HFF-Myc (cell line): ENCODE data around the gene ADGRD1.
"Not testable (repeated sequence)": the region's sequence is repeated elsewhere in the genome, so short reads cannot be mapped to it uniquely, and the experiment has no call there.

ENCODE experiments used
- DNase-seq: peaks from one replicate; pipeline ENCODE4 v3.0.0-alpha.2; 2011; ENCODE audit warnings: low read depth; ENCODE audit errors: extremely low read depth
- H3K4me3 ChIP-seq: replicated peaks from 2 replicates; pipeline ENCODE4 v1.5.1; 2011; ENCODE audit warnings: low read depth, mild to moderate bottlenecking, control low read depth, low read length
- TF ChIP-seq, protein P1 (sequence below): IDR thresholded peaks from 2 replicates; pipeline ENCODE4 v1.5.1; 2012; ENCODE audit warnings: mild to moderate bottlenecking, low read depth, low read length, control low read depth; ENCODE audit errors: missing control alignments

ADGRD1 gene

GRCh38 chr12:131118371-131118770 lies 164.7 kb downstream of the ADGRD1 start:
- TF ChIP-seq, protein P1, sequence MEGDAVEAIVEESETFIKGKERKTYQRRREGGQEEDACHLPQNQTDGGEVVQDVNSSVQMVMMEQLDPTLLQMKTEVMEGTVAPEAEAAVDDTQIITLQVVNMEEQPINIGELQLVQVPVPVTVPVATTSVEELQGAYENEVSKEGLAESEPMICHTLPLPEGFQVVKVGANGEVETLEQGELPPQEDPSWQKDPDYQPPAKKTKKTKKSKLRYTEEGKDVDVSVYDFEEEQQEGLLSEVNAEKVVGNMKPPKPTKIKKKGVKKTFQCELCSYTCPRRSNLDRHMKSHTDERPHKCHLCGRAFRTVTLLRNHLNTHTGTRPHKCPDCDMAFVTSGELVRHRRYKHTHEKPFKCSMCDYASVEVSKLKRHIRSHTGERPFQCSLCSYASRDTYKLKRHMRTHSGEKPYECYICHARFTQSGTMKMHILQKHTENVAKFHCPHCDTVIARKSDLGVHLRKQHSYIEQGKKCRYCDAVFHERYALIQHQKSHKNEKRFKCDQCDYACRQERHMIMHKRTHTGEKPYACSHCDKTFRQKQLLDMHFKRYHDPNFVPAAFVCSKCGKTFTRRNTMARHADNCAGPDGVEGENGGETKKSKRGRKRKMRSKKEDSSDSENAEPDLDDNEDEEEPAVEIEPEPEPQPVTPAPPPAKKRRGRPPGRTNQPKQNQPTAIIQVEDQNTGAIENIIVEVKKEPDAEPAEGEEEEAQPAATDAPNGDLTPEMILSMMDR, result no peak
- no peak overlapping the region for H3K4me3 ChIP-seq
- no peak for DNase-seq

GRCh38 chr12:131119345-131119744 lies 165.6 kb downstream of the ADGRD1 start:
- not testable (repeated sequence) for H3K4me3 ChIP-seq, DNase-seq

- no peak for DNase-seq
- TF ChIP-seq, protein P1, result no peak
- no peak overlapping the region for H3K4me3 ChIP-seq
Observed at GRCh38 chr12:131119936-131120335, 166.2 kb downstream of the ADGRD1 start.

DNA sequence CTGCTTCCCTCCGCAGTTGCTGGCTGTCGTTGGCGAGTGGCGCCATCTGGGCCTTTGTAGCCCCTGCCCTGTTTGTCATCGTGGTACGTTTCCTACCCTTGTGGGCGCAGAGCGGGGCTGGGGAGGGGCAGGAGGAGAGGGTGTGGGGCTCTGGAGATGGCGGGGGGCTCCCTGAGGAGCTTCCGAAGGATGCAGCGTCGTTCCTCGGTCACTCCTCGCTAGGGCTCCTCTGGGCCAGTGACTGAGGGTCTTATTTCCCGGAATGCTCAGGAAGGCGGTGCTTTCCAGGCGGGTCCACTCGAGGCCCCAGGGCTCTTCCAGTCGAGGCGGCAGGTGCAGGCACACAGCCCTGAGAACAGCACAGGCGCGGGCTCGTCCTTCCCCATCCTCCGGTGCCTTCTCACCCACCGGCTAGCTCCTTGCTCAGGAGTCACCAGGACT lies 167.1 kb downstream of the ADGRD1 start:
- DNase-seq, result no peak
- TF ChIP-seq, protein P1, result no peak
- no peak overlapping the region for H3K4me3 ChIP-seq

DNA sequence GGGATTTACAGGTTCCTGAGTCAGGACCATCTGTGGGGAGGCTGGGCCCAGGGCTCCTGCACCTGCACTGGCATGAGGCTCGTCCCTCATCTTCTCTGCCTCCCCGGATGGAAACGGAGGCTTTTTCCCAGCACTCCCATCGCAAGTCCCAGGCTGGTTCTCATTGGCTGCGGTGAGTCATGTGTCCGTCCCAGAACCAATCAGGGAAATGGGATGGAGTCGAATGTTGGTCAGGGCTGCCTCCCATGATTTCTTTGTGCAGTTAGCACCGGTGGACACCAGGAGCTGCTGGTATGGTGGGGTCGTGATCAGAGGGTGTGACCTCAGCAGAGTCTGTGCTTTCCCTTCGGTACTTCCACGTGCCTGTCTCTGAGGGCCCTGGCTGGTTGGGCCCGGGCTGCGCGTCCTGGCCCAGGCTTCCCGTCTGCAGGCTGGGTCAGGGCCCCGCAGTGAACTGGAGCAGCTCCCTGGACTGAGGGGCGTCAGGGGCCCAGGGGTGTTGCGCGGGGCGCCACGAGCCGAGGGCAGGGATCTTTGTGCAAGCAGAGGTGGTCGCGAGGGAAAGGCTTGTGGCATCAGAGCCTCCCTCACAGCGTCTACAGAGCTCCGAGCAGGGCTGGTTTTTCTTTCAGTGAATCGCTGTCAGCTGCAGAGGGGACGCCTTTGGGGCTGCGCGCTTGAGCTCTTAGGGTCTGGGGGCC lies 168.1 kb downstream of the ADGRD1 start:
- TF ChIP-seq, protein P1, result no peak
- DNase-seq, result no peak
- no peak overlapping the region for H3K4me3 ChIP-seq

GRCh38 chr12:131122631-131123030 lies 168.9 kb downstream of the ADGRD1 start:
- no peak for DNase-seq
- no peak overlapping the region for H3K4me3 ChIP-seq
- TF ChIP-seq, protein P1, result no peak

- DNase-seq, result no peak
- TF ChIP-seq, protein P1, result no peak
- no peak overlapping the region for H3K4me3 ChIP-seq
Observed at GRCh38 chr12:131123817-131124216, 170.1 kb downstream of the ADGRD1 start.
